ENCODE measurements around the gene CCDC88B.

DNA sequence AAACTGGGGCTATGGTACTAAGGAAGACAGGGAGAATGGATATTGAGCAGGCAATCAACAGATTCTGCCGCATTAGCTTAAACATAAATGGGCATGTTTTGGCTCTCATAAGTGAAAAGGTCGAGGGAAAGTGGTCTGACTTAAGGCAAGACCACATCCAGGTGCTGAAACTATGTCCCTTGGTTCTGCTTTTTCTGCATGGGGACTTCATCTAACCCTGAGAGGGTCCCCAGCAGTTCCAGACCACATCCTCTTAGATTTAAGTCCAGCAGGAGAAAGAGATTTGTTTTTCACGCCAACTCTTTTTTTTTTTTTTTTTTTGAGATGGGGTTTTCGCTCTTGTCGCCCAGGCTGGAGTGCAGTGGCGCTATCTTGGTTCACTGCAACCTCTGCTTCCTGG is 24.4 kb downstream of the CCDC88B start:
- TF ChIP-seq EZH2 (IDR thresholded peaks at IDR 0.05; ENCODE audit: insufficient read depth, poor library complexity, severe bottlenecking) (no peak), EZH2phosphoT487 (IDR thresholded peaks at IDR 0.05; ENCODE audit: insufficient read depth, low read depth) (no peak)
